GM18508 (cell line): ENCODE results near the gene CST4.
"Not testable (repeated sequence)": the region's sequence is repeated elsewhere in the genome, so short reads cannot be mapped to it uniquely, and the experiment has no call there.

ENCODE experiments used
- ATAC-seq: cut with Tn5 transposase; IDR thresholded peaks from one replicate; pipeline ENCODE4 v1.9.1; 2021; ENCODE audit warnings: moderate number of reproducible peaks; ENCODE audit not compliant: insufficient read depth, unreplicated experiment

Gene CST4, protein sequence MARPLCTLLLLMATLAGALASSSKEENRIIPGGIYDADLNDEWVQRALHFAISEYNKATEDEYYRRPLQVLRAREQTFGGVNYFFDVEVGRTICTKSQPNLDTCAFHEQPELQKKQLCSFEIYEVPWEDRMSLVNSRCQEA

DNA sequence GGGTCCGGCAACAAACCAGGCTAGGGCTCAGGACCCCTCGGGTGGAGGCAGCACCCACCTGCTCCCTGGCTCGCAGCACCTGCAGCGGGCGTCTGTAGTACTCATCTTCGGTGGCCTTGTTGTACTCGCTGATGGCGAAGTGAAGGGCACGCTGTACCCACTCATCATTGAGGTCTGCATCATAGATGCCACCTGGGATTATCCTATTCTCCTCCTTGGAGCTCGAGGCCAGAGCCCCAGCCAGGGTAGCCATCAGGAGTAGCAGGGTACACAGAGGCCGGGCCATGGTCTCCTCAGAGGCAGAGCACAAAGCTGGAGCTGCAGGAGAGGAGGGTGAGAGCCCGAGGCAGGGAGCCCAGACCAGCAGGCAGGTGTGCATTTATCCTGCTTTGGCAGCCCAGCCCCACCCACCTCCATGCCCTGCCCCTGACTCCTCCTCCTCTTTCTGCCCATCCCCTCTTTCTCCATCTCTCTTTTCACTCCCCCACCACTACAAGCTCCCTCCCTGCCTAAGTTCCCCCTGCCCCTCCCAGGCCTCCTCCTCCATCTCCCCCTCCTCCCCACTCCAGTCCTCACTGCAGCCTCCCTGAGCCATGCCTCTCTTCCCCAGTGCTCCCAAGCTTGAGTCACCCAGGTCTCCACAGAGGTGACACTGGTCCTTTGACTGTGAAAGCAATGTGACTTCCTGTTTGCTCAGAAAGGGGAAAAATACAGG is at the start of gene CST4:
Gene CST4 (minus strand): TSS at position 355 of the 715 bp plus-strand sequence. CDS start 69 bp downstream, at position 286.
- ATAC-seq = not testable (repeated sequence)

DNA sequence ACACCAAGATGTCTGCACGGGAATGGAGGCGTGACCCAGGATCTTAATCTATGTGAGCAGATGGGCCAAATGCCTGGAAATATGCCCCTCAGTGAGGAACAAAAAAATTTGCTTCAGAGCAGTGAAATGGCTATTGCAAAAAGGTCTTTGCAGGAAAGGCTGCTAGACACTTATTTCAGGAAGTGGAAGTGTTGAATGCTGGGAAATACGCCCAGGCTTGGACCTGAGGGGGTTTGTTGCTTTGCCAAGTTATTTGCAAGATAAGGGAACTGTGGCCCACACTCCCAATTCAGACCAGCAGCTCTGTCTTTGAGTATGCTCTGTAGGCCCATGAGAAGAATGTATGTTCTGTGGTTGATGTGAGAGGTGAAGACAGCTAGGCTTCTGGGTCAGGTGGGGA is 46.6 kb upstream of the CST4 start:
- not testable (repeated sequence) for ATAC-seq

DNA sequence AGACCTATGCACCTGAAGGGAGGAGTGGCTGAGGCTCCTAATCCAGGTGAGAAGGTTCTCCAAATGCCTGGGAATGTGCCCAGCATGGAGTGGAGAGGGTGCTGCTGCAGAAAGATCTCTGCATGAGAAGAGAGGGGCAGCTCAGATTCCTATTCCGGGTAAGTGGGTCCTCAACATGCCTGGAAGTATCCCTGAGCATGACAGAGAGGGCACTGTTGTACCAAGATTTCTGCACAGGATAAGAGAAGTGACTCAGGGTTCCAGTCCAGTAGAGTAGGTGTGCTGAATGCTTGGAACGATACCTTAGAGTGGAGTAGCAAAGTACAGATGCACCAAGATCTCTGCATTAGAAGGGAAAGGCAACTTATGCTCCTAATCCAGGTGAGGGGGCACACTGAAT is 46.1 kb upstream of the CST4 start:
- ATAC-seq = not testable (repeated sequence)

DNA sequence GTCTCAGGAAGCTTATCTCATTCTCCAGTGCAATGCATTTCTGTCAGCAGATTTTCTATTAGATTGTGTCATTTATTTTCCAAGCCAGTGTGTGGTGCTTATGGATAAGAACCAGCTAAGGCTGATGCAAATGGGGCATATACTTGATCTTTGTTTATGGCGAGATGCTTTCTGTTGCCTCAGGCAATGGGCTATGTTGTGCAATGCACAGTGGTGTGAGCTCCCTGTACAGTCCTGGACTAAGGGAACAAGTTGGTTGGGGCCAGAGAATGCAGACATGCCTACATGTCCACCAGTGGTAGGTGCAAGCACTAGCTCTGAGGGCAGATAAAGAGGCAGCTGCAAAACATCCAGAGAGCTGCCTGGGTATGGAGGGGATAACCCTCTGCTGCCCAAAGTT is 45.6 kb upstream of the CST4 start:
- ATAC-seq = not testable (repeated sequence)

DNA sequence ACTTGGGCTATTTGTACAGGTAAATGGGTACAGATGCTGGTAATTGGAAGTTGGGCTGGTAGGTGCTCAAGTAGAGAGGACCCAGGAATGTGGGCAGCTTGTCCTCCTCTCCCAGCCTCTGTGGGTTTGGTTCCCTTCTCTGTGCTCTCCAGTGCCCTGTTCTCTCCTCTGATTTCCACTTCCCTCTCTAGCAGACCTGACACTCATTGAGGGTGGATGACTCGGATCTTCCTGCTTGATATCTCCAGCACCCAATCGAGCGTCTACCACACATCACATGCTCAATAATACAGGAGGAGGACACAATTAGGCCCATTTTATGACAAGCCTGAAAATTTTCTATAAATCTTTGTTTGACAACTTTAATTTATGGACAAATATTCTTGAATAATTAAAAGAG is 38.2 kb upstream of the CST4 start:
- ATAC-seq = no peak

DNA sequence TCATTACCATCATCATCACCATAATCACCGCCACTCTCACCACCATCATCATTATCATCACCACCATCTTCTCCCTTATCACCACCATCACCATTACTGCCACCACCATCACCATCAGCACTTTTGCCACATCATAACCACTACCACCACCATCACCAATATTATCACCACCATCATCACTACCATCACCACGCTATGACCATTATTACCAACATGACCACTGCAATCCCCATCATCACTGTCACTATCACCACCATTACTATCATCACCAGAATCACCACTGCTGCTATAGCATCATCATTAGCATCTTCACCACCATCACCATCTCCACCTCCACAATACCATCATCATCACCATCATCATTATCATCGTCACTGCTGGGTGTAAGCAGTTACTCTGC is 36.3 kb upstream of the CST4 start:
- no peak for ATAC-seq

DNA sequence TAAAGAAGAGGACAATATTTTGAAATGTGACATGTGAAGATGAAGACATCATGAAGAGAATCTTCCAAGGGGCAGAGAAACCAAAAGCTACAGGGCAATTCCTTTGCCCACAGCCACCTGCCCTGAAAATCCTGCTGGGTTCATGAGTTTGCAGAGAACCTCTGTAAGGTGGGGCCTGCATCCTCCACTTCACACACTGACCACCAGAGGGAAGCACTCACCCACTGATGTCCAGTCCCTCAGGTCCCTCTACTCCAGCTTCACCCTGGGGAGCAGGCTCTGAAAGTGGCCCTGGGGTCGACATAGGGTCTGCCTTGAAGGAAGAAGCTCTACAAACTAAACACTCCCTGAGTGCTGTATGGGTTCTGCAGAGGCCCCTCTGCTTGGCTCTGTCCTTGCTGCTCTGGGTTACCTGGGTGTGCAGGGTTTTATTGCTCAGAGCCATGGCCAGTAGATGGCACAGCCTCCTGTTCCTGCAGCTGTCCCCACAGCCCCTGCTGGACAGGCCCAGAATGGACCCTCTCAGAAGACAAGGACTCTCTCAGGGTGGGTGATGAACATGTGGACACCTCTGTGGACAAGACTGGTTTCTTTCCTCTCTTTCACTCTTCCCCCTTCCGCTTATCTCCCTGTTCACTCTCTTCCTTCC is 34.9 kb upstream of the CST4 start:
- ATAC-seq = not testable (repeated sequence)

DNA sequence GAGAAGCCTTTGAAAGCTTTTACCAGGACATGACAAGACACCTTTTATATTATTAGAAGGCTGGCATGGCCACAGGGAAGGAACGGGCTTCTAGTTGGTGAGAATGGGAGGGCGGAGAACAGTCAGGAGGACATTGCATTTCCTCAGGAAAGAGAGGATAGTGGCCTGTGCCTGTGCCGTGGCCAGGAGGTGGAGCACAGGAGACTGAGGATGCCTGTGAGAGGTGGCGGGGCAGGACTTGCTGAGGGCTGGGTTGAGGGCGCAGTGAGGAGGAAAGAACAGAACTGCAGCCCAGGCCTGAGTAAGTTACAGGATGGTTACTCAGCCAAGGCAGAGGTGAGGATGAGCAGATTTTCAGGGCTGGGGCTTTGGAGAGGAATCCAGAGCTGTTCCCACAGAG is 34.0 kb upstream of the CST4 start:
- ATAC-seq = not testable (repeated sequence)

DNA sequence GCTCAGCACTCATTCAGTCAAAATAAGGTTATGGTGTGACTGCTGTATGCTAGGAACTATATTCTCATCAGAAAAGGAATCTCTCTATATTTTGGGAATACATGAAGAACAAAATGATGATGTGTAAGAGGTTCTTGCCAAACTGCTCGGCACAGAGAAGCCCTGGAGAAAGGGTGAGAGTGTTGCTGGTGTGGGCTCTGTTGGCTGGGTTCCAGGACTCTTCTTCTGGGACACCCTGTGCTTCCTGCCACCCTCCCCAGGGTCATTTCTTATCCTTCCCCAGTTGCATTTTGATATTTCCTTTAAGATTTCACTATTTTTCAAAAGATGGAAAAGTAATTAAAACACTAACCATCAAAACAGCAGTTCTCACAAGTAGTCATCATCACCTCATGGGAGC is 33.1 kb upstream of the CST4 start:
- no peak for ATAC-seq

DNA sequence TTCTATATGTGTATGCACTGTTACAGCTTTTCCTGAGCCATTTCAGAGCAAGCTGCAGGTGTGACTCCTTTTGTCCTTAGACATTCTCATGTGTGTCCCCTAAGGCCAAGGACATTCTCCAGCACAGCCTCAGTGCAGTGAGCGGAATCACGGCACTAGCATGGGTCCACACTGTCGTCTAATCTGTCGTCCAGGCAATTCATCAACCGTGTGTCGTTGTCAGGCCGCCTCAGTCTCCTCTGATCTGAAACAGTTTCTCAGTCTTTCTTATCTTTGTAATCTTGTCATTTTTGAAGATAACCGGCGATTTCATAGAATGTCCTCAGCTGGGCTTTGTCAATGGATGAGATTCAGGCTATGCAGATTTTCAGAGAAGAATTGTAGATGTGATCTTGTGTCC is 30.5 kb upstream of the CST4 start:
- ATAC-seq = not testable (repeated sequence)

DNA sequence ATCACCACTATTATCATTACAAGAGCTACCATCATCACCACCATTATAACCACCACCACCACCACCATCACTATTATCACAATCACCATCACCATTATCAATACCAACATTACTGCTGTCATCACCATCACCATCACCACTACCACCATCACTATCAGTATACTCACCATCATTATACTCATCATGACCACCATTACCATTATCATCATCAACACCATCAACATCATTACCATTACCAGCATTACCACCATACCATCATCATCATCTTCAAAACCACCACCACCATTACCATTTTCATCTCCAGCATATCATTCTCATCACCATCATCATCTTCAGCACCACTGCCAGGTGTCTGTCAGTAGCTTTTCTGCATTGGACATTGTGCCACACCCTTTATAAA is 22.9 kb upstream of the CST4 start:
- ATAC-seq = not testable (repeated sequence)

DNA sequence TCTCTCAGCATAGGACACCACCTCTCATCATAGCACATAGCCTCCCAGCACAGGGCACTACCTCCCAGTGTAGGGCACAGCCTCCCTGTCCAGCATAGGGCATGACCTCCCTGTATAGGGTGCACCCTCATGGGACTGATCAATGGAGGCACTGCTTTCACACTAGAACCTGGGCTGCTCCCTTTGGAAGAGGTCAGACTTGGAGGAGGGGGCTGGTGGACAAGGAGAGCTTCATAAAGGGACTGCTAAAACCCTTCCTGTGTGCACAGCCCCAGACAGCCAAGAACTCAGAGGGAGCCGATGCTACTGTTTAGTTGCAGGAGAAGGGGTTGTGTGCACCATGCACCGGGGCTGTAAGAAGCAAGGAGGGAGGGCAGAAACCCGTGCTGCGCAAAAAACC is 21.9 kb upstream of the CST4 start:
- ATAC-seq = no peak

DNA sequence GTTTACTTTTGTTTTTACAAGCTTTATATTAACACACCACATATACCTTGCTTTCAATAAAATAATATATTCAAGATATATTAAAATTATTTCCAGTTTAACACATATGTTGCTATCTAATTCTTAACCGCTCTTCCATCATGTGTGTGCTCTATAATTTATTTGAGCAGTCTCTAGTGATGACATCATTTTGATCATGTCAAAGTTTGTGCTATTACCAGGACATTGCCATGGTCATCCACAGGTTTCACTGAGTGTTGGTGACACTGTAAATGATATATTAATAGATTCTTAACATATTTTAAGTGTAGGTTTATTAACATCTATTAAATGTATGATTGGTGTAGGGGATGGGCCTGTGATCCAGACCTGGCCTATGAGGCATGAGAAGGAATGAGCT is 17.1 kb upstream of the CST4 start:
- ATAC-seq = no peak

DNA sequence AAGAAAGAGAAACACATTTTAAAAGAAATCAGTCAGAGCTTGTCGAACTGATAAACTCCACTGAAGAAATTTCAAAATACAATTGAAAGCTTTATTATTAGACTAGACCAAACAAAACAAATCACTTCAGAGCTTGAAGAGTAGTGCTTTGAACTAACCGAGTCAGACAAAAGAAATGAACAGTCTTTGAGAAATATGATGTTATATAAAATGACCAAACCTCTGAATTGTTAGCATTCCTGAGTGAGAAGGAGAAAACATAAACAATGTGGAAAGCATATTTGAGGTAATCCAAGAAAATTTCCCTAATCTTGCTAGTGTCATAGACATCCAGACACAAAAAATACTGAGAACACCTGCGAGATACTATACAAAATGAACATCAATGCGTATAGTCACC is 13.2 kb upstream of the CST4 start:
- ATAC-seq = no peak

DNA sequence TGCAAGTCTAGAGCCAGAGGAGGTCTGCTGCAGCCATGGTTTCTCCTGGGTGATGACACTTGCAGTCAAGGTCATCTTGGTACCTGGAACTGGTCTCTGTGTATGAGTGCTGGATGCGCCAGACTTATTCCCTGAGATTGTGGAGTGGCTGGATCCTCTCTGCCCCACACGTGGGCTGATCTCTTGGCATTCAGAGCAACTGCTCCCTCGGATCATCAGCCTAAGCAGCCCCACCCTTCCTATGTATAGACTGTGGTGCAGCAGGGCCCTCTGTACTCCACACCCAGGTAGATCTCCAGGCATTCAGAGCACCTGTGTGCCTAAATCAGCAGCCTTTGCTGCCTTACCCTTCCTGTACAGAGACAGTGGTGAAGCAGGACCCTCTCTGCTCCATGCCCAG is 12.1 kb upstream of the CST4 start:
- no peak for ATAC-seq

DNA sequence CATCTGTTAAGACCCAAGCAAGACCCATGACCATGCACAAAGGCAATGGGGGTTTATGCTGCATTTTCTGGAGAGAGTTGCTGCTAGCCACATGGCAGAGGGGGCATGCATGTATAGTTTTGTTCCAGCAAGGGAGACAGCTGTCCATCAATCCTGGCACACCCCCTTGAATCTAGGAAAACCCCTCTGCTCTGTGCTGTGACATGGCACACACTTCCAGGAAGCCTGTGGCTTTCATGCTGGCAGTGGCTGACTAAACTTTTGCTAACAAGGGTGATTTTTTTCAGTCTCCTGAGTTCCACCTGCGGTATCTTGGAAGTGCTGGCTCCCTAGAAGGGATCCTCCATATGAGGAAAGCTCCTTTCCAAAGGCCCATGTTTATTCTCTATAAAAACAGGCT is 9.1 kb upstream of the CST4 start:
- ATAC-seq = no peak

DNA sequence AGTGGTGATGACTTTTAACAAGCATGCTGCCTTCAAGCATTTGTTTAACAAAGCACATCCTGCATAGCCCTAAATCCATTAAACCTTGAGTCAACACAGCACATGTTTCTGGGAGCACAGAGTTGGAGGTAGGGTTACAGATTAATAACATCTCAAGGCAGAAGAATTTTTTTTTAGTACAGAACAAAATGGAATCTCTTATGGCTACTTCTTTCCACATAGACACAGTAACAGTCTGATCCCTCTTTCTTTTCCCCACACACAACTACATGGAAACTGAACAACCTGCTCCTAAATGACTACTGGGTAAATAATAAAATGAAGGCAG is 6.2 kb upstream of the CST4 start:
- not testable (repeated sequence) for ATAC-seq

DNA sequence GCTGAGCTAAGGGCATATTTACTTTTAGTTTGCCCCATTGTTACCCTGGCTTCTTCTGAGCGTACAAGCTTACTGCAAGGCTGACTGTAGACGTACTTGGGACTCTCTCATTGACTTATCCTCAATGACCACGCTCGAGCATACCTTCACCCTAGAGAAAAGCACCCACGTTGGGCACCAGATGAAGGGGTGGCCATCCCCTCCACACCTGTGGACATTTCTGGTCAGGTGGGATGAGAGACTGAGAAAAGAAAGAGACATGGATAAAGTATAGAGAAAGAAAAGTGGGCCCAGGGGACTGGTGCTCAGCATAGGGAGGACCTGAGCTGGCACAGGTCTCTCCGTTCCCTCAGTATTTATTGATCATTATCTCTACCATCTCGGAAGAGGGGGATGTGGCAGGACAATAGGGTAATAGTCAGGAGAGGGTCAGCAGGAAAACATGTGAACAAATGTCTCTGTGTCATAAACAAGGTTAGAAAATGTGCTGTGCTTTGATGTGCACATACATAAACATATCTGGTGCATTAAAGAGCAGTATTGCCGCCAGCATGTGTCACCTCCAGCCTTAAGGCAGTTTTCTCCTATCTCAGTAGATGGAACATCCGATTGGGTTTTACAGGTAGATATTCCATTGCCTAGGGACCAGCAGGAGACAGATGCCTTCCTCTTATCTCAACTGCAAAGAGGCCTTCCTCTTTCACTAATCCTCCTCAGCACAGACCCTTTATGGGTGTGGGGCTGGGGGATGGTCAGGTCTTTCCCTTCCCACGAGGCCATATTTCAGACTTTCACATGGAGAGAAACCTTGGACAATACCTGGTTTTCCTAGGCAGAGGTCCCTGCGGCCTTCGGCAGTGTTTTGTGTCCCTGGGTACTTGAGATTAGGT is 5.6 kb upstream of the CST4 start:
- ATAC-seq = not testable (repeated sequence)

DNA sequence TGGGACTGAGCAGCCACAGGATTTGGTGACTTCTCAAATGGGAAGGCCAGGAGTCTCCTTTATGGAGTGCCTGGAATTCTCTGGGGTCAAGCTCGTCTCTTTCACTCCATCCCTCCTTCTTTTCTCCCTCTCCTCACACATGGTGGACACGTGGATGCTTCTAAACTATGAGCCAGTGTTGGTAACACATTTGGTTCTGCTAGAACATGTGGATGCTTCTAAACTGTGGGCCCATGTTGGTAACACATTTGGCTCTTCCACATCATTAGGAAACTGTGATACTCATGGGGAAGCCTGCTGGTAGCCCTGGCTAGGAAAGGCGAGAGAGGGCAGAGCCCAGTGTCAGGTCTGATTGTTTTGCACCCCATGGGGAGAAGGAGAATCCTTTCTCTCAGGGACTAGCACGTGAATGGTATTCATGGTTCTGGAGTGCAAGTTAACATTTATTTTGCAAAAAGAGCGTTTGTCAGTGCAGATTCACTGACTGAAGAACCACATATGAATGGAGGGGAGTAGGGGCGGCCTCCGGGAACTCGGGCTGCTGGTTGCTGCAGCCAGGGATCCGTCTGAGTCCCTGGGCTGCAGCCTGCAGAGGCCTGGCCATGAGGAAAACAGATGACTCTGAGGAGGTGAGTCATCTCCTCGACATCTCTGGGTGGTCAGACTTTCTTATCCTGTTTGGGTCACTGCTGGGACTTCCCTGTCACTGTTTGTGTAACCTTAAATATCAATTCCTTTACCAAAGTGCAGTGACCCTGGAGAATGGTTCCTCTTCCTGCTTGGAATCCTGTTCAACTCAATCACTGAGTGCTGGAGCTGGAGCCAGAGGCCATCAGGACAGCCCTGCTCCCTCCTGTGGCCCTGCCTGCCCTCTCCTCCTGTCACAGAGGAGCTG is 4.1 kb upstream of the CST4 start:
- not testable (repeated sequence) for ATAC-seq

DNA sequence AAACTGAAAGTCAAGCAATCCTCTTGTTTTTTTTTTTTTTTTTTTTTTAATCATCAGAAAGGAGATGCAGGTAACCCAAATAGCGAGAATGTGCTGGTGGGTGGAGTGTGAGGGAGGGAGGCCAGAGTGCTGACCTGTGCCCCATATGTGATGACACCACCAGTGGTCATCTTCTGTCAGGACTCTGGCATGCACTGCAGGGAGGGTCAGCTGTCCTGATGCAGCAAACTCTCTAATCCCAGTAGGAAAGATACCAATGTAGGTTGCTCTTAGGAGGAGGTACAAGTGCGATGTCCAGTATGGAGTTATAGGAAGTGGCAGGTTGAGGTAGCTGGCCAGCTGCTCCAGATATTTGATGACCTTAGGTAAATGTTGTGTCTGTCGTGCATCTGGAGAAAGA is 2.8 kb upstream of the CST4 start:
- ATAC-seq = no peak
